AG04450 (cell line): ENCODE results near the gene ARHGEF12. TPM values are rescaled to one million over a fixed set of nuclear protein-coding genes. Genes with fewer than 3 reads are reported as not detected.
A peak's percentile ranks its signal among the peaks of the same experiment; 100 is the strongest.

ENCODE experiments used
- CTCF ChIA-PET: fragments of 300-600, 350-600 bp; formaldehyde crosslinking; extraction: SDS; loops from one replicate; lab custom pipeline; 2022; ENCODE audit warnings: antibody characterized with exemption, inconsistent platforms; lab: Charles Lee
- POLR2A ChIA-PET: fragments of 350-600 bp; formaldehyde crosslinking; extraction: SDS; loops from one replicate; lab custom pipeline; 2021; ENCODE audit warnings: antibody characterized with exemption, inconsistent platforms; lab: Yijun Ruan, JAX
- DNase-seq: peaks from one replicate; pipeline ENCODE4 v3.0.0-alpha.2; 2011; ENCODE audit warnings: low read depth, low spot score
- H3K27ac ChIP-seq: one replicate; pipeline ENCODE4 v1.5.1; 2012; ENCODE audit warnings: low read depth, low read length, control low read depth
- H3K27me3 ChIP-seq: one replicate; pipeline ENCODE4 v1.6.0; 2012; ENCODE audit warnings: low read length; ENCODE audit not compliant: control insufficient read depth, insufficient read depth
- H3K4me3 ChIP-seq: 2 replicates; pipeline ENCODE4 v1.5.1; 2011; ENCODE audit warnings: mild to moderate bottlenecking, low read depth, low read length, control low read depth
- H3K9me3 ChIP-seq: 2 replicates; pipeline ENCODE4 v1.5.1; 2012; ENCODE audit warnings: low read length; ENCODE audit not compliant: control insufficient read depth, insufficient read depth
- polyA plus RNA-seq: library from polyadenylated mRNA; depleted of rRNA; stranded (reverse); fragments of >200 nt; gene quantifications from 2 replicates; pipeline ENCODE4 v1.2.3, GENCODE V29; 2011
- TF ChIP-seq, protein P1 (sequence below): IDR thresholded peaks from 2 replicates; pipeline ENCODE4 v1.5.1; 2011; ENCODE audit warnings: low read depth, low read length, control low read depth, inconsistent platforms

Gene ARHGEF12
- polyA plus RNA-seq, 1 experiment, result 64.8 TPM

- Histone ChIP-seq H3K9me3 (no peaks in the 10 kb centered on the region), H3K27ac (no peak overlapping the region), H3K4me3 (no peak overlapping the region), H3K27me3 (no peaks in the 10 kb centered on the region)
- TF ChIP-seq, protein P1, sequence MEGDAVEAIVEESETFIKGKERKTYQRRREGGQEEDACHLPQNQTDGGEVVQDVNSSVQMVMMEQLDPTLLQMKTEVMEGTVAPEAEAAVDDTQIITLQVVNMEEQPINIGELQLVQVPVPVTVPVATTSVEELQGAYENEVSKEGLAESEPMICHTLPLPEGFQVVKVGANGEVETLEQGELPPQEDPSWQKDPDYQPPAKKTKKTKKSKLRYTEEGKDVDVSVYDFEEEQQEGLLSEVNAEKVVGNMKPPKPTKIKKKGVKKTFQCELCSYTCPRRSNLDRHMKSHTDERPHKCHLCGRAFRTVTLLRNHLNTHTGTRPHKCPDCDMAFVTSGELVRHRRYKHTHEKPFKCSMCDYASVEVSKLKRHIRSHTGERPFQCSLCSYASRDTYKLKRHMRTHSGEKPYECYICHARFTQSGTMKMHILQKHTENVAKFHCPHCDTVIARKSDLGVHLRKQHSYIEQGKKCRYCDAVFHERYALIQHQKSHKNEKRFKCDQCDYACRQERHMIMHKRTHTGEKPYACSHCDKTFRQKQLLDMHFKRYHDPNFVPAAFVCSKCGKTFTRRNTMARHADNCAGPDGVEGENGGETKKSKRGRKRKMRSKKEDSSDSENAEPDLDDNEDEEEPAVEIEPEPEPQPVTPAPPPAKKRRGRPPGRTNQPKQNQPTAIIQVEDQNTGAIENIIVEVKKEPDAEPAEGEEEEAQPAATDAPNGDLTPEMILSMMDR, result no peak
- ChIA-PET POLR2A (no interaction called here), CTCF (no interaction called here)
- peak; percentile 56 for DNase-seq
Observed at GRCh38 chr11:120471131-120471530, 134.9 kb downstream of the ARHGEF12 start.

DNA sequence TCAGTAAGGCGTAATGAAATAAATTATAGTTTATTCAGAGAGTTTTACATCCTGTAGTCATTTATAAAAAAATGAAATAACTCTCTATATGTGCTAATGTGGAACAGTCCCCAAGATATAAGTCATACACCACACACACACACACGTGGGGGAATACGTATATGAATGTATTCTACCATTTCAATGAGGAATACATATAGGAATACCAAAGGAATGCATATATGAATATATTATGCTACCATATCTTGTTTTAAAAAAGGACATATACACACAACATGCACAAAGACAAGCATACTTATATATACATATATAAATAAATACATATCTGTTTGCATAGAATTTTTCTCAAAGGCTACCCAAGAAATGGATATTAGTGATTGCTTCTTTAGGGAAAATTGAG, 135.8 kb downstream of the ARHGEF12 start:
- ChIA-PET CTCF (interaction anchor here (1.0 kb wide), 1 partner anchor 137 kb away, joined by 4 read pairs; no protein-coding TSS in a partner anchor), POLR2A (interaction anchor here (0.9 kb wide), 1 partner anchor 10 kb away, joined by 3 read pairs; no protein-coding TSS in a partner anchor)
- no peak for DNase-seq
- H3K9me3 ChIP-seq, result no peaks in the 10 kb centered on the region
- H3K4me3 ChIP-seq, result no peak overlapping the region
- H3K27me3 ChIP-seq, result no peaks in the 10 kb centered on the region
- TF ChIP-seq, protein P1, result no peak
- H3K27ac ChIP-seq, result no peak overlapping the region

- no peaks in the 10 kb centered on the region for H3K9me3 ChIP-seq
- no peaks in the 10 kb centered on the region for H3K27me3 ChIP-seq
- ChIA-PET CTCF (no interaction called here), POLR2A (no interaction called here)
- no peak overlapping the region for H3K27ac ChIP-seq
- no peak overlapping the region for H3K4me3 ChIP-seq
- DNase-seq, result no peak
- TF ChIP-seq, protein P1, result no peak
Observed at GRCh38 chr11:120473503-120473902, 137.3 kb downstream of the ARHGEF12 start.

GRCh38 chr11:120482149-120482548, 145.9 kb downstream of the ARHGEF12 start:
- POLR2A ChIA-PET, result interaction anchor here (0.7 kb wide), 1 partner anchor 135 kb away, joined by 5 read pairs; no protein-coding TSS in a partner anchor

DNA sequence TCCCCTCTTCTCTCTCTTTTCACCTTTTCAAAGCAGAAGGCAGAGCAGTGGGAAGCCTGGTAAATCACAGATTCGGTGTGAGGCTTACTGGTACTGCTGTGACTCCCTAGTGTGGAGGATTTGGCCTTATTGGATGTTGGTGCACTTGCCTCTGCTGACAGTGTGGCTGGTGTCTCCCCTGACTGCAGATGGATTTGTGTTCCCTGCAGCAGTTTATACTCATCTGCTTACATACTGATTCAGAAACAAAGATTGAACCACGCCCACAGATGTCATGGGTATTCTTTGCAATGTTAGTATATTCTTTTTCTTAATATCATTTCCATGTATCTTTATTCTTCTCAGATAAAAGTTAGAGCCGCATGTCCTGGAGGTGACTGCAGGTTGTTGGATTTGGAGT, 148.5 kb downstream of the ARHGEF12 start:
- no peak for DNase-seq
- Histone ChIP-seq H3K27me3 (no peaks in the 10 kb centered on the region), H3K4me3 (no peak overlapping the region), H3K9me3 (no peaks in the 10 kb centered on the region), H3K27ac (no peak overlapping the region)
- TF ChIP-seq, protein P1, result no peak
- CTCF ChIA-PET, result no interaction called here
- POLR2A ChIA-PET, result no interaction called here

More at GRCh38 chr11:120482149-120482548, 145.9 kb downstream of the ARHGEF12 start:
- Histone ChIP-seq H3K27me3 (no peaks in the 10 kb centered on the region), H3K9me3 (no peaks in the 10 kb centered on the region), H3K27ac (no peak overlapping the region), H3K4me3 (no peak overlapping the region)
- CTCF ChIA-PET, result interaction anchor here (0.6 kb wide), 1 partner anchor 82 kb away, joined by 3 read pairs; no protein-coding TSS in a partner anchor
- DNase-seq, result no peak
- TF ChIP-seq, protein P1, result no peak
